Measurements from ENCODE around the gene BCAS3. TPM values are rescaled to one million over a fixed set of nuclear protein-coding genes. Genes with fewer than 3 reads are reported as not detected.

BCAS3 gene
- total RNA-seq, 1 experiment from 2014 or later: 4.2 TPM

- DNase-seq (ENCODE audit: low read depth): no peak
These were observed 719.6 kb downstream of the BCAS3 start for GRCh38 chr17:61397086-61397842.

- DNase-seq (ENCODE audit: low read depth): no peak
These were observed 721.1 kb downstream of the BCAS3 start for GRCh38 chr17:61398721-61399130.

GRCh38 chr17:61399131-61400065 lies 721.7 kb downstream of the BCAS3 start, which contains the start of gene TBX2:
Gene TBX2 (plus strand): TSS chr17:61399843. CDS start chr17:61400177, 334 bp downstream.
- peak; percentile 83 for DNase-seq (ENCODE audit: low read depth)

- peak; percentile 43 for DNase-seq (ENCODE audit: low read depth)
These were observed 722.5 kb downstream of the BCAS3 start for GRCh38 chr17:61400066-61400716.

DNA sequence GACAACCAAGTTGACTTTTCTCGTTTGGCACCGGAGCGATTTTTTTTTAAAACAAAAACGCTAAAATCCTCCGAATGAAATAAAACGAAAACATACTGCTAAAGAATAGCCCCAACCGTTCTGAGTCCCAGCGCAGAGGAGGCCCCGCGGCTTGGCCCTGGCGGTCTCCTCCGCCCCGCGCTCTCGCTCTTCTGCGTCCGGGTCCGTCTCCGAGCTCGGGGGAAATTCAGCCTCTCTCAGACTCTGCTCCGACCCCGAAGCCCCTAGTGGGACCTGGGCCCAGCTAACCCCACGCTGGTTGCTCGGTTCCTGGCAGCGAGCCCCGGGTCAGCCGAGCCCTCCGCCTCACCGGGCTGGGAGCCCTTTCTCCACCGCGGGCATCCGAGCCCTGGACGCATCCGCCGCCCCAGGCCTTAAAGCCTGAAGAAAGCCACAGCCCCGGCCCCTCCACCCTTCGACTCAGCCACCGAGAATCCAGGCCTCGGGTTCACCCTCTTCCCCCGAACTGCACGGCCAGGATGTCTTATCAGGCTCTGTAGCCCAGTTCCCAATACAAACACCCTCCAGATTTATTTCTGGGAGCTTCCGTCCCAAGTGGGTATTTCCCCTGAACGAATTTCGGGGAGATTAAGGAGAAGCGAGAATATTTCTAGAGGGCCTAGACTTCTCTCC lies 723.2 kb downstream of the BCAS3 start:
- DNase-seq (ENCODE audit: low read depth): peak; percentile 22

DNA sequence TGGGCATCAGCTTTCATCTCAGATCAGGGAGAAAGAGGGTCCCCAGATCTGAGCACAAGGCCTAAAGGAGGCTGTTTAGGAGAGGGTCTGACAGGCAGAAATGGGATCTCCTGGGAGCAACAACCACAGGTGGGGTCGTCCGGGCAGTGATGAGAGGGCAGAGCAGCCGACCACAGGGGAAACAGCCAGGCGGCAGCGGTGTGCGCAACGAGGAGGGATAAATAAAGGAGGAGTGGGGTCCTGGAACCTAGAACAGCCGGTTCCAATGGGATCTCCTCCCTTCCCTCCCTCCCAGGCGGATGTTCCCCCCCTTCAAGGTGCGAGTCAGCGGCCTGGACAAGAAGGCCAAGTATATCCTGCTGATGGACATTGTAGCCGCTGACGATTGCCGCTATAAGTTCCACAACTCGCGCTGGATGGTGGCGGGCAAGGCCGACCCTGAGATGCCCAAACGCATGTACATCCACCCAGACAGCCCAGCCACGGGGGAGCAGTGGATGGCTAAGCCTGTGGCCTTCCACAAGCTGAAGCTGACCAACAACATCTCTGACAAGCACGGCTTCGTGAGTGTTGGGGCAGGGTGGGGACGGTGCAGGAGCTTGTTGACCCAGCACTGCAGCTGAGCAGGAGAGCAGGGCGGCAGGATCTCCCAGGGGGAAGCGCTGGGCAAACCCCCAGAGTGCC lies 723.9 kb downstream of the BCAS3 start:
- no peak for DNase-seq (ENCODE audit: low read depth)

DNA sequence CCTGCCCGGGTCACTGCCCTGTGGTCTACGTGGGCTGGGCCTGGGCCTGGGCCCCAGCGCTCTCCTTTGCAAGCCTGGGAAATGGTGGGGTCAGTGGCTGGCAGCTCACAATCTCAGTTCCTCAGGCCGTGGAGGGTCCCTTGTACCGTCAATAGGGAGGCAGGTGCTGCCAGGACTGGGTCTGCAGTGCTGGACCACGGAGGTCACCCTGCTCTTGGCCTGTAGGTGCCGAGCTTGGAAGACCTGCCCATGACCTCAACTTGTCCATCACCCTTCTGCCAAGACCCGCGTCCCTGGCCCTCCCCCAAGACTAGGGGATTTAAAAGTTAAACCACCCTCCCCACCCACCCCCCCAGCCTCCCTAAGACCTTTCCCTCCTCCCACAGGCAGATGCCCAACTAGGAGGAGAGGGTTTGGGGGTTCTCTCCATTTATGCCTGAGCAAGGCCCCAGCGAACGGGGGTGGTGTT lies 724.5 kb downstream of the BCAS3 start:
- DNase-seq (ENCODE audit: low read depth): no peak

GRCh38 chr17:61402978-61403800 lies 725.5 kb downstream of the BCAS3 start:
- DNase-seq (ENCODE audit: low read depth): no peak

DNA sequence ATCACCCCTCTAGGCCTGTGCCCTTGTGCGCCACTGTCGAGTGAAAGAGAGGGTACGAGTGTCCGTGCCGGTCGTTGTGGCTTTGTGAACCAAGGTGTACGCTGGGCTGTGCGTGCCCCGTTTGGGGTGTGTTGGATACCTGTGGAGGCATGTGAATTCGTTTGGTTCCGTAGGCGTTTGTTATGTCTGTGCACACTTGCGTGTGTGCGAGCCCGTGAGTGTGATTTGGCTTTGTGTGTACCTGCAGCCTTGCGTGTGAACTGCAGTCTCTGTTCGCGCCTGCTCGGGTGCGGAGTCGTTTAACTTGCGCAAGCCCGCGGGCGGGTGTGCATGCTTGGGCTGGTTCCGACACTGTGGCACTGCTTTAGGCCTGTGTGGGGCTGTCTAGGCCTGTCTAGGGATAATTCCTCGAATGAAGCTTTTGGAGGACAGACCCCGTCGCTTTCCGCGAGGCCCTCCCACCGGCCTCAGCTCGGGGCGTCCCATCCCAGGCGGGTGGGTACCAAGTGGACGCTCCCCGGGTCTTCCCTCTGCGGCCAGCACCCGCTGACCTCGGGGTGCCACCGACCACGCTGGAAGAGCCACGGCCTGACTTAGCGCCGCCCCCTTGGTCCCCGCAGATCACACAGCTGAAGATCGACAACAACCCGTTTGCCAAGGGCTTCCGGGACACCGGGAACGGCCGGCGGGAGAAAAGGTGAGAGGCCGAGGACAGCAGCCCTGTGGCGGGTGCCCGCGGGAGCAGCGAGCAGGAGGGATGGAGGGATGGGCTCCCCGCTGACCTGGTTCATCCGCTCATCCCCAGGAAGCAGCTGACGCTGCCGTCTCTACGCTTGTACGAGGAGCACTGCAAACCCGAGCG lies 726.4 kb downstream of the BCAS3 start:
- no peak for DNase-seq (ENCODE audit: low read depth)

DNA sequence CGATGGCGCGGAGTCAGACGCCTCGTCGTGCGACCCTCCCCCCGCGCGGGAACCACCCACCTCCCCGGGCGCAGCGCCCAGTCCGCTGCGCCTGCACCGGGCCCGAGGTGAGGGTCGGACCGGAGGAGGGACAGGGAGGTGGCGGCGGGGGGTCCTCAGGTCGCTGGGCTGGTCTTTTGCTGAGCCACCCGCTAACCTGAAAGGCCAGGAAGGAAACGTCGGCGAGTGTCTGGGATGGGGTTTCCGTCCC lies 726.9 kb downstream of the BCAS3 start:
- DNase-seq (ENCODE audit: low read depth): no peak

DNA sequence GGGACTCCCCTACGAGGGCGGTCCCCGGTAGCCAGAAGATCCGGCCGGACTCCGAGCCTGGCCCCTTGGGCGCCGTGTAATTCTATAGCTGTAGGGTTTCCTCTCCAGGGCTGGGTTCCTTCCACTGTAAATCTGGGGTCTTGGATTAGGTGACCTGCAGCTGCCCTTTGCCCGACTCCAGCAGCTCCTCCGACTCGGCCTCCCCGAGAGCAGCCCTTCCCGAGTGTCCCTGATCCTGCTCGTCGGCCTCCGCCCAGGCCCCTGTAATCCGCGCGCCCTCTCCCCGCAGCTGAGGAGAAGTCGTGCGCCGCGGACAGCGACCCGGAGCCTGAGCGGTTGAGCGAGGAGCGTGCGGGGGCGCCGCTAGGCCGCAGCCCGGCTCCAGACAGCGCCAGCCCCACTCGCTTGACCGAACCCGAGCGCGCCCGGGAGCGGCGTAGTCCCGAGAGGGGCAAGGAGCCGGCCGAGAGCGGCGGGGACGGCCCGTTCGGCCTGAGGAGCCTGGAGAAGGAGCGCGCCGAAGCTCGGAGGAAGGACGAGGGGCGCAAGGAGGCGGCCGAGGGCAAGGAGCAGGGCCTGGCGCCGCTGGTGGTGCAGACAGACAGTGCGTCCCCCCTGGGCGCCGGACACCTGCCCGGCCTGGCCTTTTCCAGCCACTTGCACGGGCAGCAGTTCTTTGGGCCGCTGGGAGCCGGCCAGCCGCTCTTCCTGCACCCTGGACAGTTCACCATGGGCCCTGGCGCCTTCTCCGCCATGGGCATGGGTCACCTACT lies 727.4 kb downstream of the BCAS3 start:
- DNase-seq (ENCODE audit: low read depth): no peak

- no peak for DNase-seq (ENCODE audit: low read depth)
These were observed 728.3 kb downstream of the BCAS3 start for GRCh38 chr17:61405686-61406536.

- DNase-seq (ENCODE audit: low read depth): no peak
These were observed 728.8 kb downstream of the BCAS3 start for GRCh38 chr17:61406537-61406845.

DNA sequence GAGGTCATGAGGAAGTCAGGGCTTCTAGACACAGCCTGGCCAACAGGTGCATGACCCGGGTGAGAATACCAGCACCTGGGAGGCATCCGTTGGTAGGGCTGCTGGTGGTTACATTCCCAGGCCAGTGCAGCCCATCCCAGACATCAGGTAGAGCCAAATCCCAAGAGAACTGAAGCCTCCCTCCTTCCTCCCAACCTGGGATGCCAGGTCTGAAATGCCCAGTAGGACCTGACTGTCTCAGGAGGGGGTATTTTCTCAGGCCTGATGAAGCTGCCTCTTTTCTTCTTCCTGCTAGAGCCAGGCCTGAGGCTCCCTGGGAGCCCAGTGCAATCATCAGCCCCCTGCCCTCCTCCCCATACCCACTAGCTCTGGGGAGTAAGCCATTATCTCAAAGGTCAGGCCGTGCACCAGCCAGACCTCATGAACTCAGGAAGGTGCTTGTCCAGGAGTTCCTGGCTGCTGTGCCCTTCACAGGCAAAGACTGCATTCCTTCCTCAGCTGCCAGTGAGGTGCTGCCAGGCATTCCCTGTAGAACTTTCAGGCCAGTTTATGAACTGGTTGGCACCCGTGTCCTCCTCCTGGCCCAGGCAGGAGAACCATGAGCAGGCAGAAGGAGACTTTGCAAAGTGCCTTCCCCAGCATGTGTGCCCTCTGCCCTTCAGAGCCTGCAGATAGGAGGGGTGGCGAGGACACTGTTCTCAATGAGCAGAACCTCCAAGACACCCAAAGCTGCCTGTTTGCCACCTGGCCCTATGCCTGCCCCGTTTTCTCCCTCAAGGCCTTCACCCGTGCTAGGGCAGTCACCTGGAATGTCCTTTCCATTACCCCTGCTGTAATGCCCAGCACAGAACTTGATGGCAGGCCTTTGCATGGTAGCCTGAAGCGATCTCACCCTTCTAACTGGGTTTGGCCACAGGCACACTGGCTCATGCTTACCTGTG lies 729.6 kb downstream of the BCAS3 start:
- DNase-seq (ENCODE audit: low read depth): no peak

- no peak for DNase-seq (ENCODE audit: low read depth)
These were observed 730.7 kb downstream of the BCAS3 start for GRCh38 chr17:61408151-61409041.

Measured in Daoy (cell line).